Lower leg skin (tissue), 3 donors: ENCODE data around the gene CDHR3.

Experiments used
- CTCF ChIP-seq, 3 donors: fragments of 450-650 bp; IDR thresholded peaks; one replicate each; pipeline ENCODE4 v1.5.1; 2016; ENCODE audit warnings: antibody characterized with exemption in 3 of 3, mild to moderate bottlenecking in 3 of 3, moderate library complexity in 2 of 3
- POLR2A ChIP-seq, 2 donors: fragments of 450-650 bp; IDR thresholded peaks; one replicate each; pipeline ENCODE4 v1.6.1; 2016 to 2017; ENCODE audit warnings: antibody characterized with exemption in 2 of 2, mild to moderate bottlenecking in 1 of 2, moderate library complexity in 1 of 2

DNA sequence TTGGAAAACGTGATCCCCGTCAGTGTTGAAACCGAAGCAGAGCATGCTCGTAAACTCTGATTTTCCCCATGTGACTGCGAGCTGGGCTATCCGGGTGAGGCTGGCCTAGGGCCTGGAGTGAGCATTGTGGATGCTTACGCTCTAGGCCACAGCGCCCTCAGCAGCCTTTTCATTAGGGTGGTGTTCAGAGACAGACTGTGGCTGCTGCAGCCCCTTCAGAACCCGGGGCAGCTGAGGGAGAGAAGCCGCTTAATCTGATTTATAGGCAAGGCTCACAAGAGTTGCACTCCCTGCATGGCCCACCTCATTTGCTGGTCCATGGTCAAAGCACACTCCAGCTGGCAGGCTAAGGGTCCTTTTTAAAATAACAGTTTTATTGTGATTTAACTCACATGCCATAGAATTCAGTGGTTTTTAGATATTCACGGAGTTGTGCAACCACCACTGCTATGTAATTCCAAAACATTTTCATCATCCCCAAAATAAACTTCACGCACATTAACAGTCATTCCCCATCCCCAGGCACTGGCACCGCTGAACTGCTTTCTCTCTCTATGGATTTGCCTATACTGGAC lies 76.5 kb downstream of the CDHR3 start:
- TF ChIP-seq POLR2A (IDR thresholded peaks at IDR 0.05) (no peak), CTCF (IDR thresholded peaks at IDR 0.05) (no peak)
